H1 (cell line): ENCODE results near the gene RMDN2. TPM values are rescaled to one million over a fixed set of nuclear protein-coding genes. Genes with fewer than 3 reads are reported as not detected.

Experiments used
- CREB1 ChIP-seq: IDR thresholded peaks from 2 replicates; pipeline ENCODE4 v1.6.1; 2012; ENCODE audit warnings: inconsistent platforms
- GTF2F1 ChIP-seq: IDR thresholded peaks from 2 replicates; pipeline ENCODE4 v1.6.1; 2012; ENCODE audit warnings: low read depth, low read length, improper control_type of control experiment, borderline replicate concordance
- MAFK ChIP-seq: IDR thresholded peaks from 2 replicates; pipeline ENCODE4 v1.6.1; 2012; ENCODE audit warnings: low read depth, mild to moderate bottlenecking, improper control_type of control experiment, low read length
- NRF1 ChIP-seq: IDR thresholded peaks from 2 replicates; pipeline ENCODE4 v1.6.1; 2011; ENCODE audit warnings: mild to moderate bottlenecking, low read depth, low read length, improper control_type of control experiment
- SIRT6 ChIP-seq: IDR thresholded peaks from one replicate; pipeline ENCODE4 v1.7.1; 2012; ENCODE audit warnings: low read length, inconsistent platforms
- SIX5 ChIP-seq: IDR thresholded peaks from 2 replicates; pipeline ENCODE4 v1.6.1; 2011; ENCODE audit warnings: mild to moderate bottlenecking, low read depth, low read length
- TEAD4 ChIP-seq: IDR thresholded peaks from 2 replicates; pipeline ENCODE4 v1.6.1; 2012; ENCODE audit warnings: low read depth, low read length, inconsistent platforms, mixed read lengths
- polyA plus RNA-seq, 7 experiments: library from polyadenylated mRNA; depleted of rRNA in 3 of 7; stranded (reverse) in 5 of 7; unstranded in 2 of 7; fragments of >200 nt in 5 of 7; fragments of 200-250 nt in 2 of 7; gene quantifications; 1 replicate in 5 of 7; 2 replicates in 1 of 7; 4 replicates in 1 of 7; pipeline versions ENCODE4 v1.2.1 to v1.2.3, GENCODE V29; 2011 to 2013; ENCODE audit warnings: missing spikeins in 2 of 7, mixed read lengths in 2 of 7
- total RNA-seq: library from RNA; stranded (reverse); fragmentation: NEBNext Ultra II Directional; extraction: Animal tissue kit (Norgen Biotek cat#: 25700); gene quantifications from 2 replicates; pipeline ENCODE4 v1.2.1, GENCODE V29; 2021
- TF ChIP-seq, protein P1 (sequence below): fragments of 300-600 bp; sonication (generic); IDR thresholded peaks from 2 replicates; pipeline ENCODE4 v1.7.1; 2012; ENCODE audit warnings: low read length, moderate library complexity, mild to moderate bottlenecking, inconsistent platforms; ENCODE audit not compliant: insufficient replicate concordance
- TF ChIP-seq, protein P2 (sequence below): IDR thresholded peaks from 2 replicates; pipeline ENCODE4 v1.6.1; 2012; ENCODE audit warnings: inconsistent platforms
- TF ChIP-seq, protein P3 (sequence below): IDR thresholded peaks from 2 replicates; pipeline ENCODE4 v1.6.1; 2011; ENCODE audit warnings: low read length, improper control_type of control experiment

The RMDN2 gene
- total and polyA plus RNA-seq, 2 of the 8 experiments (the other 6 are each of a cell fraction or from before 2014, with no cell fraction given), result 0.53 to 3.0 TPM

DNA sequence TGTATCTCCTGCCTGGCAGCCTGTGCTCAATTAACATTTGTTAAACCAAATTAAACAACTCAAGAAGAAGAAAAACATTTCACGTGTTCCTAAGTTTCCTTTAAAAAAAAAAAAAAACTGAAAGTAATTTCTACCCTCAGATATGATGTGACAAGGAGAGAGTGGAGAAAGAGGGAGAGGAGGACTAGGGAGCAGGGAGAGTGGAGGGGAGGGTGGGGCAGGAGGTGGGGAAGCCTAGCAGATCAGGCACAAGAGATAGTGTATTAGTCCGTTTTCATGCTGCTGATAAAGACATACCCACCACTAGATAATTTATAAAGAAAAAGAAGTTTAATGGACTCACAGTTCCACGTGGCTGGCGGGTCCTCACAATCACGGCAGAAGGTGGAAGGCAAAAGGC, 104.4 kb downstream of the RMDN2 start (continued):
- TF ChIP-seq, protein P1, sequence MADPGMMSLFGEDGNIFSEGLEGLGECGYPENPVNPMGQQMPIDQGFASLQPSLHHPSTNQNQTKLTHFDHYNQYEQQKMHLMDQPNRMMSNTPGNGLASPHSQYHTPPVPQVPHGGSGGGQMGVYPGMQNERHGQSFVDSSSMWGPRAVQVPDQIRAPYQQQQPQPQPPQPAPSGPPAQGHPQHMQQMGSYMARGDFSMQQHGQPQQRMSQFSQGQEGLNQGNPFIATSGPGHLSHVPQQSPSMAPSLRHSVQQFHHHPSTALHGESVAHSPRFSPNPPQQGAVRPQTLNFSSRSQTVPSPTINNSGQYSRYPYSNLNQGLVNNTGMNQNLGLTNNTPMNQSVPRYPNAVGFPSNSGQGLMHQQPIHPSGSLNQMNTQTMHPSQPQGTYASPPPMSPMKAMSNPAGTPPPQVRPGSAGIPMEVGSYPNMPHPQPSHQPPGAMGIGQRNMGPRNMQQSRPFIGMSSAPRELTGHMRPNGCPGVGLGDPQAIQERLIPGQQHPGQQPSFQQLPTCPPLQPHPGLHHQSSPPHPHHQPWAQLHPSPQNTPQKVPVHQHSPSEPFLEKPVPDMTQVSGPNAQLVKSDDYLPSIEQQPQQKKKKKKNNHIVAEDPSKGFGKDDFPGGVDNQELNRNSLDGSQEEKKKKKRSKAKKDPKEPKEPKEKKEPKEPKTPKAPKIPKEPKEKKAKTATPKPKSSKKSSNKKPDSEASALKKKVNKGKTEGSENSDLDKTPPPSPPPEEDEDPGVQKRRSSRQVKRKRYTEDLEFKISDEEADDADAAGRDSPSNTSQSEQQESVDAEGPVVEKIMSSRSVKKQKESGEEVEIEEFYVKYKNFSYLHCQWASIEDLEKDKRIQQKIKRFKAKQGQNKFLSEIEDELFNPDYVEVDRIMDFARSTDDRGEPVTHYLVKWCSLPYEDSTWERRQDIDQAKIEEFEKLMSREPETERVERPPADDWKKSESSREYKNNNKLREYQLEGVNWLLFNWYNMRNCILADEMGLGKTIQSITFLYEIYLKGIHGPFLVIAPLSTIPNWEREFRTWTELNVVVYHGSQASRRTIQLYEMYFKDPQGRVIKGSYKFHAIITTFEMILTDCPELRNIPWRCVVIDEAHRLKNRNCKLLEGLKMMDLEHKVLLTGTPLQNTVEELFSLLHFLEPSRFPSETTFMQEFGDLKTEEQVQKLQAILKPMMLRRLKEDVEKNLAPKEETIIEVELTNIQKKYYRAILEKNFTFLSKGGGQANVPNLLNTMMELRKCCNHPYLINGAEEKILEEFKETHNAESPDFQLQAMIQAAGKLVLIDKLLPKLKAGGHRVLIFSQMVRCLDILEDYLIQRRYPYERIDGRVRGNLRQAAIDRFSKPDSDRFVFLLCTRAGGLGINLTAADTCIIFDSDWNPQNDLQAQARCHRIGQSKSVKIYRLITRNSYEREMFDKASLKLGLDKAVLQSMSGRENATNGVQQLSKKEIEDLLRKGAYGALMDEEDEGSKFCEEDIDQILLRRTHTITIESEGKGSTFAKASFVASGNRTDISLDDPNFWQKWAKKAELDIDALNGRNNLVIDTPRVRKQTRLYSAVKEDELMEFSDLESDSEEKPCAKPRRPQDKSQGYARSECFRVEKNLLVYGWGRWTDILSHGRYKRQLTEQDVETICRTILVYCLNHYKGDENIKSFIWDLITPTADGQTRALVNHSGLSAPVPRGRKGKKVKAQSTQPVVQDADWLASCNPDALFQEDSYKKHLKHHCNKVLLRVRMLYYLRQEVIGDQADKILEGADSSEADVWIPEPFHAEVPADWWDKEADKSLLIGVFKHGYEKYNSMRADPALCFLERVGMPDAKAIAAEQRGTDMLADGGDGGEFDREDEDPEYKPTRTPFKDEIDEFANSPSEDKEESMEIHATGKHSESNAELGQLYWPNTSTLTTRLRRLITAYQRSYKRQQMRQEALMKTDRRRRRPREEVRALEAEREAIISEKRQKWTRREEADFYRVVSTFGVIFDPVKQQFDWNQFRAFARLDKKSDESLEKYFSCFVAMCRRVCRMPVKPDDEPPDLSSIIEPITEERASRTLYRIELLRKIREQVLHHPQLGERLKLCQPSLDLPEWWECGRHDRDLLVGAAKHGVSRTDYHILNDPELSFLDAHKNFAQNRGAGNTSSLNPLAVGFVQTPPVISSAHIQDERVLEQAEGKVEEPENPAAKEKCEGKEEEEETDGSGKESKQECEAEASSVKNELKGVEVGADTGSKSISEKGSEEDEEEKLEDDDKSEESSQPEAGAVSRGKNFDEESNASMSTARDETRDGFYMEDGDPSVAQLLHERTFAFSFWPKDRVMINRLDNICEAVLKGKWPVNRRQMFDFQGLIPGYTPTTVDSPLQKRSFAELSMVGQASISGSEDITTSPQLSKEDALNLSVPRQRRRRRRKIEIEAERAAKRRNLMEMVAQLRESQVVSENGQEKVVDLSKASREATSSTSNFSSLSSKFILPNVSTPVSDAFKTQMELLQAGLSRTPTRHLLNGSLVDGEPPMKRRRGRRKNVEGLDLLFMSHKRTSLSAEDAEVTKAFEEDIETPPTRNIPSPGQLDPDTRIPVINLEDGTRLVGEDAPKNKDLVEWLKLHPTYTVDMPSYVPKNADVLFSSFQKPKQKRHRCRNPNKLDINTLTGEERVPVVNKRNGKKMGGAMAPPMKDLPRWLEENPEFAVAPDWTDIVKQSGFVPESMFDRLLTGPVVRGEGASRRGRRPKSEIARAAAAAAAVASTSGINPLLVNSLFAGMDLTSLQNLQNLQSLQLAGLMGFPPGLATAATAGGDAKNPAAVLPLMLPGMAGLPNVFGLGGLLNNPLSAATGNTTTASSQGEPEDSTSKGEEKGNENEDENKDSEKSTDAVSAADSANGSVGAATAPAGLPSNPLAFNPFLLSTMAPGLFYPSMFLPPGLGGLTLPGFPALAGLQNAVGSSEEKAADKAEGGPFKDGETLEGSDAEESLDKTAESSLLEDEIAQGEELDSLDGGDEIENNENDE, result no peak
- no peak for TF ChIP-seq CREB1
- TF ChIP-seq TEAD4, result no peak
- no peak for TF ChIP-seq MAFK
- TF ChIP-seq SIRT6, result no peak
- no peak for TF ChIP-seq GTF2F1
- TF ChIP-seq SIX5, result no peak
- TF ChIP-seq, protein P2, sequence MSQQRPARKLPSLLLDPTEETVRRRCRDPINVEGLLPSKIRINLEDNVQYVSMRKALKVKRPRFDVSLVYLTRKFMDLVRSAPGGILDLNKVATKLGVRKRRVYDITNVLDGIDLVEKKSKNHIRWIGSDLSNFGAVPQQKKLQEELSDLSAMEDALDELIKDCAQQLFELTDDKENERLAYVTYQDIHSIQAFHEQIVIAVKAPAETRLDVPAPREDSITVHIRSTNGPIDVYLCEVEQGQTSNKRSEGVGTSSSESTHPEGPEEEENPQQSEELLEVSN, result no peak
- TF ChIP-seq NRF1, result no peak
- TF ChIP-seq, protein P3, sequence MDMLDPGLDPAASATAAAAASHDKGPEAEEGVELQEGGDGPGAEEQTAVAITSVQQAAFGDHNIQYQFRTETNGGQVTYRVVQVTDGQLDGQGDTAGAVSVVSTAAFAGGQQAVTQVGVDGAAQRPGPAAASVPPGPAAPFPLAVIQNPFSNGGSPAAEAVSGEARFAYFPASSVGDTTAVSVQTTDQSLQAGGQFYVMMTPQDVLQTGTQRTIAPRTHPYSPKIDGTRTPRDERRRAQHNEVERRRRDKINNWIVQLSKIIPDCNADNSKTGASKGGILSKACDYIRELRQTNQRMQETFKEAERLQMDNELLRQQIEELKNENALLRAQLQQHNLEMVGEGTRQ, result no peak
